GM23338 (cell line): Measurements from ENCODE around the gene EPHA6. TPM values are rescaled to one million over a fixed set of nuclear protein-coding genes. Genes with fewer than 3 reads are reported as not detected.

Experiments
- CREB1 ChIP-seq: fragments of 250-450 bp; sonication (Bioruptor Pico); IDR thresholded peaks from 2 replicates; pipeline ENCODE4 v1.5.0; 2020; ENCODE audit warnings: low read depth, mild to moderate bottlenecking, moderate library complexity
- CTCF ChIP-seq, 2 experiments: fragments of 200-600 bp in 1 of 2; sonication (generic) in 1 of 2; conservative IDR thresholded peaks; 2 replicates each; pipeline versions ENCODE4 v1.5.1 to v1.6.1; 2016 to 2017; ENCODE audit warnings: antibody characterized with exemption in 2 of 2, low read depth in 2 of 2, mild to moderate bottlenecking in 2 of 2, moderate library complexity in 1 of 2
- ETS1 ChIP-seq: IDR thresholded peaks from 2 replicates; pipeline ENCODE4 v1.6.1; 2016; ENCODE audit warnings: antibody characterized with exemption
- NANOG ChIP-seq: IDR thresholded peaks from 2 replicates; pipeline ENCODE4 v1.6.1; 2016; ENCODE audit warnings: antibody characterized with exemption, borderline replicate concordance
- REST ChIP-seq: IDR thresholded peaks from one replicate; pipeline ENCODE4 v1.6.1; 2018; ENCODE audit warnings: antibody characterized with exemption; ENCODE audit not compliant: unreplicated experiment
- ZNF114 ChIP-seq: fragments of 250-450 bp; sonication (Bioruptor Pico); IDR thresholded peaks from 2 replicates; pipeline ENCODE4 v1.5.0; 2020; ENCODE audit warnings: mild to moderate bottlenecking, moderate library complexity
- ZNF331 ChIP-seq: fragments of 250-450 bp; sonication (Bioruptor Pico); IDR thresholded peaks from 2 replicates; pipeline ENCODE4 v1.5.0; 2020; ENCODE audit warnings: low read depth, mild to moderate bottlenecking, moderate library complexity
- polyA plus RNA-seq: library from polyadenylated mRNA; unstranded; fragments of >200 nt; fragmentation: Nextera tagmentation; extraction: Ambion mirVana; gene quantifications from 2 replicates; pipeline ENCODE4 v1.2.1, GENCODE V29; 2016
- total RNA-seq: library from RNA; depleted of rRNA; stranded (reverse); fragments of >200 nt; shearing (Covaris generic); gene quantifications from 2 replicates; pipeline ENCODE4 v1.2.3, GENCODE V29; 2014

Gene EPHA6
- total and polyA plus RNA-seq, 2 experiments from 2014 or later: 0.37 to 2.6 TPM

GRCh38 chr3:97795951-97796350 lies 981.6 kb downstream of the EPHA6 start (continued):
- TF ChIP-seq ZNF114 (CRISPR knock-in tag) (no peak), CREB1 (no peak), ZNF331 (CRISPR knock-in tag) (no peak), ETS1 (no peak), CTCF (conservative IDR thresholded peaks at IDR 0.05; ENCODE audit: low read depth in 2 of 2) (no peak), REST (no peak), NANOG (no peak)
